Measurements from ENCODE around the gene WDR43.

WDR43 gene

GRCh38 chr2:28980368-28981015, 86.0 kb downstream of the WDR43 start:
- no peak overlapping the region for H3K4me3 Mint-ChIP-seq
- H3K36me3 Mint-ChIP-seq (ENCODE audit: low read depth): no peaks in the 10 kb centered on the region
- no peaks in the 10 kb centered on the region for H3K4me1 Mint-ChIP-seq (ENCODE audit: low read depth)
- H3K9me3 Mint-ChIP-seq: no peaks in the 10 kb centered on the region
- intact Hi-C loops (cut with micrococcal nuclease): no loop called here
- no peak overlapping the region for H3K27ac Mint-ChIP-seq
- H3K27me3 Mint-ChIP-seq: peaks cover 2% of the 10 kb centered on the region

- no peaks in the 10 kb centered on the region for H3K9me3 Mint-ChIP-seq
- H3K4me3 Mint-ChIP-seq: no peak within 1 kb of the TSS
- H3K4me1 Mint-ChIP-seq (ENCODE audit: low read depth): no peaks in the 10 kb centered on the region
- no peak within 1 kb of the TSS for H3K27ac Mint-ChIP-seq
- intact Hi-C loops (cut with micrococcal nuclease): no loop called here
- no peaks in the 10 kb centered on the region for H3K36me3 Mint-ChIP-seq (ENCODE audit: low read depth)
- H3K27me3 Mint-ChIP-seq: peaks cover 2% of the 10 kb centered on the region
Observed at GRCh38 chr2:28981016-28981441, 86.6 kb downstream of the WDR43 start, which contains the start of gene TOGARAM2. TOGARAM2 (plus strand) TSS chr2:28981298; CDS start chr2:28994835, 13,537 bp downstream.

GRCh38 chr2:28981620-28982376, 87.3 kb downstream of the WDR43 start:
- no peaks in the 10 kb centered on the region for H3K9me3 Mint-ChIP-seq
- H3K4me3 Mint-ChIP-seq: no peak overlapping the region
- no peaks in the 10 kb centered on the region for H3K4me1 Mint-ChIP-seq (ENCODE audit: low read depth)
- H3K27ac Mint-ChIP-seq: no peak overlapping the region
- H3K36me3 Mint-ChIP-seq (ENCODE audit: low read depth): no peaks in the 10 kb centered on the region
- intact Hi-C loops (cut with micrococcal nuclease): no loop called here
- H3K27me3 Mint-ChIP-seq: peaks cover 2% of the 10 kb centered on the region

- H3K9me3 Mint-ChIP-seq: no peaks in the 10 kb centered on the region
- no peak overlapping the region for H3K4me3 Mint-ChIP-seq
- H3K27me3 Mint-ChIP-seq: peaks cover 2% of the 10 kb centered on the region
- H3K27ac Mint-ChIP-seq: no peak overlapping the region
- intact Hi-C loops (cut with micrococcal nuclease): no loop called here
- no peaks in the 10 kb centered on the region for H3K36me3 Mint-ChIP-seq (ENCODE audit: low read depth)
- no peaks in the 10 kb centered on the region for H3K4me1 Mint-ChIP-seq (ENCODE audit: low read depth)
Observed at GRCh38 chr2:28982381-28982950, 88.0 kb downstream of the WDR43 start.

- no peak overlapping the region for H3K27ac Mint-ChIP-seq
- H3K36me3 Mint-ChIP-seq (ENCODE audit: low read depth): no peaks in the 10 kb centered on the region
- H3K4me1 Mint-ChIP-seq (ENCODE audit: low read depth): peaks cover 2% of the 10 kb centered on the region
- no peaks in the 10 kb centered on the region for H3K9me3 Mint-ChIP-seq
- no peak overlapping the region for H3K4me3 Mint-ChIP-seq
- intact Hi-C loops (cut with micrococcal nuclease): no loop called here
- H3K27me3 Mint-ChIP-seq: peaks cover 2% of the 10 kb centered on the region
Observed at GRCh38 chr2:28986429-28986828, 92.0 kb downstream of the WDR43 start.

- intact Hi-C loops (cut with micrococcal nuclease): loop anchor here (10.0 kb wide), 1 partner anchor 505 kb away; no protein-coding TSS in a partner anchor
- Mint-ChIP-seq H3K27ac (no peak overlapping the region), H3K27me3 (no peaks in the 10 kb centered on the region), H3K36me3 (ENCODE audit: low read depth) (no peaks in the 10 kb centered on the region), H3K4me3 (no peak overlapping the region), H3K4me1 (ENCODE audit: low read depth) (peaks cover 28% of the 10 kb centered on the region), H3K9me3 (no peaks in the 10 kb centered on the region)
Observed at GRCh38 chr2:28989973-28990372, 95.5 kb downstream of the WDR43 start.

GRCh38 chr2:28990445-28990844, 96.0 kb downstream of the WDR43 start:
- Mint-ChIP-seq H3K9me3 (no peaks in the 10 kb centered on the region), H3K4me1 (ENCODE audit: low read depth) (peaks cover 33% of the 10 kb centered on the region), H3K27me3 (no peaks in the 10 kb centered on the region), H3K36me3 (ENCODE audit: low read depth) (no peaks in the 10 kb centered on the region), H3K27ac (no peak overlapping the region), H3K4me3 (no peak overlapping the region)
- intact Hi-C loops (cut with micrococcal nuclease): loop anchor here (10.0 kb wide), 1 partner anchor 504 kb away; no protein-coding TSS in a partner anchor

GRCh38 chr2:28991021-28991420, 96.6 kb downstream of the WDR43 start:
- peak overlapping the region; percentile 26 for H3K27ac Mint-ChIP-seq
- H3K4me1 Mint-ChIP-seq (ENCODE audit: low read depth): peaks cover 38% of the 10 kb centered on the region
- H3K4me3 Mint-ChIP-seq: no peak overlapping the region
- no peaks in the 10 kb centered on the region for H3K9me3 Mint-ChIP-seq
- no peaks in the 10 kb centered on the region for H3K36me3 Mint-ChIP-seq (ENCODE audit: low read depth)
- intact Hi-C loops (cut with micrococcal nuclease): loop anchor here (10.0 kb wide), 1 partner anchor 504 kb away; no protein-coding TSS in a partner anchor
- H3K27me3 Mint-ChIP-seq: no peaks in the 10 kb centered on the region

- Mint-ChIP-seq H3K4me3 (no peak overlapping the region), H3K36me3 (ENCODE audit: low read depth) (no peaks in the 10 kb centered on the region), H3K9me3 (no peaks in the 10 kb centered on the region), H3K27me3 (no peaks in the 10 kb centered on the region), H3K4me1 (ENCODE audit: low read depth) (peaks cover 43% of the 10 kb centered on the region), H3K27ac (peak overlapping the region; percentile 26)
- intact Hi-C loops (cut with micrococcal nuclease): loop anchor here (10.0 kb wide), 1 partner anchor 503 kb away; no protein-coding TSS in a partner anchor
Observed at GRCh38 chr2:28991460-28991859, 97.0 kb downstream of the WDR43 start.

- Mint-ChIP-seq H3K27ac (peak overlapping the region; percentile 82), H3K9me3 (no peaks in the 10 kb centered on the region), H3K4me3 (no peak overlapping the region), H3K36me3 (ENCODE audit: low read depth) (no peaks in the 10 kb centered on the region), H3K27me3 (peaks cover 3% of the 10 kb centered on the region), H3K4me1 (ENCODE audit: low read depth) (peaks cover 60% of the 10 kb centered on the region)
- intact Hi-C loops (cut with micrococcal nuclease): loop anchor here (10.0 kb wide), 1 partner anchor 501 kb away; no protein-coding TSS in a partner anchor
Observed at GRCh38 chr2:28993206-28993960, 98.9 kb downstream of the WDR43 start.

- peaks cover 3% of the 10 kb centered on the region for H3K27me3 Mint-ChIP-seq
- H3K27ac Mint-ChIP-seq: peak overlapping the region; percentile 82
- peaks cover 67% of the 10 kb centered on the region for H3K4me1 Mint-ChIP-seq (ENCODE audit: low read depth)
- no peaks in the 10 kb centered on the region for H3K9me3 Mint-ChIP-seq
- intact Hi-C loops (cut with micrococcal nuclease): loop anchor here (10.0 kb wide), 1 partner anchor 501 kb away; no protein-coding TSS in a partner anchor
- H3K4me3 Mint-ChIP-seq: no peak overlapping the region
- H3K36me3 Mint-ChIP-seq (ENCODE audit: low read depth): no peaks in the 10 kb centered on the region
Observed at GRCh38 chr2:28994074-28994473, 99.6 kb downstream of the WDR43 start.

- no peak overlapping the region for H3K4me3 Mint-ChIP-seq
- no peaks in the 10 kb centered on the region for H3K36me3 Mint-ChIP-seq (ENCODE audit: low read depth)
- peak overlapping the region; percentile 82 for H3K27ac Mint-ChIP-seq
- H3K4me1 Mint-ChIP-seq (ENCODE audit: low read depth): peaks cover 73% of the 10 kb centered on the region
- intact Hi-C loops (cut with micrococcal nuclease): loop anchor here (10.0 kb wide), 1 partner anchor 500 kb away; no protein-coding TSS in a partner anchor
- peaks cover 3% of the 10 kb centered on the region for H3K27me3 Mint-ChIP-seq
- no peaks in the 10 kb centered on the region for H3K9me3 Mint-ChIP-seq
Observed at GRCh38 chr2:28994679-28995078, 100.2 kb downstream of the WDR43 start.

Measured in dendritic cell treated with granulocyte-macrophage colony-stimulating factor and Interleukin-4, amounts not matched to agents 40 ng/mL and 50 ng/mL, for 4 days (primary cell).